Caki2 (cell line): ENCODE results near the gene JARID2. TPM values are rescaled to one million over a fixed set of nuclear protein-coding genes. Genes with fewer than 3 reads are reported as not detected.
A peak's percentile ranks its signal among the peaks of the same experiment; 100 is the strongest.

Experiments
- DNase-seq: peaks from one replicate; pipeline ENCODE4 v3.0.0-alpha.2; 2015; ENCODE audit warnings: low read depth
- in situ Hi-C: cut with HindIII; loops from 2 replicates; pipeline ENCODE4 v1.10.0; 2016; ENCODE audit warnings: low sequenced_read_pairs, low pct_unique_long_range_greater_than_20kb, mixed read lengths
- total RNA-seq: library from RNA; depleted of rRNA; stranded (reverse); fragments of >200 nt; shearing (Covaris generic); gene quantifications from 2 replicates; pipeline ENCODE4 v1.2.3, GENCODE V29; 2014; ENCODE audit warnings: low replicate concordance

JARID2 gene
- total RNA-seq, 1 experiment from 2014 or later = 4.9 TPM

GRCh38 chr6:15427331-15428070 is 181.6 kb downstream of the JARID2 start:
- in situ Hi-C loops = no loop called here
- DNase-seq = no peak

GRCh38 chr6:15429141-15430110 is 183.6 kb downstream of the JARID2 start:
- no peak for DNase-seq
- in situ Hi-C loops = no loop called here

- in situ Hi-C loops = no loop called here
- no peak for DNase-seq
Observed at GRCh38 chr6:15430186-15430585, 184.3 kb downstream of the JARID2 start.

DNA sequence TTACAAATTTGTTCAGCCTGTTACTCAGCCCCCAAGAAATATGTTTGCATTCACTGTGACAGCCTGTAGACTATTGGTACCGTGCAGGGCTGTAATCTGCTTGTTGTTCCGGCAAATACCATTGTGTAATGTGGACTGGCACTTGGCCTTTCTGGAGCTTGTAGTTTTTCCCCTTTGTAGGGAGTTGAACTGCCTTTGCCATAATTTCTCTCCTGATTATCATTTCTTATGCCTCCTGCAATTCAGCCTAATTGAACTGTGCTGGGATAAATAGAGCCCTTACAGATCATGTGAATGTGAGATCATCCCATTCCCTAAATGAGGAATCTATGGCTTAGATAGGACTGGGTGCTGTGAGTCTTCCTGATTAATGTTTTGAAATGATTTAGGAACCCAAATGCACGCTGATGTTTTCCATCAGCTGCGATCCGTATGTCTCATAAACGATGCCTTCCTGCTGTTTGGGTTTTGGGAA is 185.1 kb downstream of the JARID2 start:
- in situ Hi-C loops = no loop called here
- DNase-seq = no peak

GRCh38 chr6:15431762-15432483 is 186.1 kb downstream of the JARID2 start:
- no peak for DNase-seq
- in situ Hi-C loops = no loop called here

- no peak for DNase-seq
- in situ Hi-C loops = no loop called here
Observed at GRCh38 chr6:15433511-15433861, 187.6 kb downstream of the JARID2 start.

GRCh38 chr6:15434263-15434662 is 188.4 kb downstream of the JARID2 start:
- in situ Hi-C loops = no loop called here
- DNase-seq = no peak

DNA sequence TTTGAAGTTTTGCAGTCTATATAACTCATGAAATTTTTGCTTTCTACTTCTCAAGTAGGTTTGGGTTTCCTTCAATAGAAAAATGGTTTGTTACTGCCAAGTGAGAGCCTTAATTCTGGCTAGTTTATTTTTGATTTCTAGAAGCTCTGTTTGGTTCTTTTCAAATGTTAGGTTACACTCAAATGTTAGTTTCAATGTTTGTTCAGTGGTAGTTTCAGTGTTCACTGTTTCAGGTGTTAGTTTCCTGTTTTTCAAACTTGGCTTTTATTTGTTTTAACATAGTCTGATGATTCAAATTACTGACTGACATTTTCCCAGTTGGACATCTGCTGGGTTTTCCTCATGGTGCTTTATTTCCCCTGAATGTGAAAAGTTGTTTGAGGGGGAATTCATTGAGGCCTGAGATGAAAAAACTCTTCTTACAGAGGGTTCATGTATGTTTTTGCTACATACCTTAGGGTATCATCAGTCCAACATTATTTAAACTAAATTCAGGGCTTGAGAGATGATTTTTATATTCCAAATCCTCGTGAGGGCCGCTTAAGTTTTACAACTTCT is 189.0 kb downstream of the JARID2 start:
- in situ Hi-C loops = no loop called here
- no peak for DNase-seq

- in situ Hi-C loops = no loop called here
- no peak for DNase-seq
Observed at GRCh38 chr6:15435468-15435867, 189.6 kb downstream of the JARID2 start.

DNA sequence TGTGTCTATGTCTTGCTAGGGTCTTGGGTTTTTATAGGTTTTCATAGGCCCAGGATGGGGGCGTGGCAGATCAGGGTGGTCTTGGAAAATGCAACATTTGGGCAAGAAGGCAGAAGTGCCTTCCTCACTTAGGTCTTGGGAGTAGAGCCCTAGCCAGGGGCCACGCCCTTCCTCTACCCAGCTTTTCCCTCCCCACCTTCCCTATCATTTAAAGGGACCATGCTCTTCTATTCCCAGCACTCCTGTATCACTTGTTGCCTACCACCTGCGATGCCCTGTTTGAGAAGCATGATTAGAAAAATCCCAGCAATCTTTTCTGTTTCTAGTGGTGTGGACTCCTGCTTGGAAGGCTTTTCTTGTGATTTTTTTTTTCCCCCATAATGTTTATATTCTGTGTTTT is 190.6 kb downstream of the JARID2 start:
- in situ Hi-C loops = no loop called here
- no peak for DNase-seq

- no peak for DNase-seq
- in situ Hi-C loops = no loop called here
Observed at GRCh38 chr6:15437090-15437635, 191.3 kb downstream of the JARID2 start.

- no peak for DNase-seq
- in situ Hi-C loops = no loop called here
Observed at GRCh38 chr6:15439410-15440025, 193.6 kb downstream of the JARID2 start.

- in situ Hi-C loops = no loop called here
- no peak for DNase-seq
Observed at GRCh38 chr6:15440040-15440439, 194.2 kb downstream of the JARID2 start.

GRCh38 chr6:15441215-15441868 is 195.5 kb downstream of the JARID2 start:
- DNase-seq = peak; percentile 49
- in situ Hi-C loops = no loop called here

DNA sequence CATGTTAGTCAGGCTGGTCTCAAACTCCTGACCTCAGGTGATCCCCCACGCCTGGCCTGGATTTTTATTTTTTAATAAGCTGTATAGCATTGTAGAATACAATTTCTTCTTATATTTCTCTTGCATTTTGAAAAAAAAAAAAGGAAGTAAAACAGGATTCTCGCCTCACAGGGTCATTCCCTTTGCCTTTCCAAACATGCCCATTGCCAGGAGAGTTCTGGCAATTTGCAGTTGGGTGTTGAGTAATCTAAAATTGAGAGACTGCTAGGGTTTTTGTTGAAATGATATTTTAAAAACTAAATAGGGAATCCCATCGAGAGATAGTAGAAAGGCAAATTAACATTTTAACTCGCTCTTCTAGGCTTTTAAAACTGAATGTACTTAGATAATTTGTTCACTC is 196.1 kb downstream of the JARID2 start:
- no peak for DNase-seq
- in situ Hi-C loops = no loop called here

DNA sequence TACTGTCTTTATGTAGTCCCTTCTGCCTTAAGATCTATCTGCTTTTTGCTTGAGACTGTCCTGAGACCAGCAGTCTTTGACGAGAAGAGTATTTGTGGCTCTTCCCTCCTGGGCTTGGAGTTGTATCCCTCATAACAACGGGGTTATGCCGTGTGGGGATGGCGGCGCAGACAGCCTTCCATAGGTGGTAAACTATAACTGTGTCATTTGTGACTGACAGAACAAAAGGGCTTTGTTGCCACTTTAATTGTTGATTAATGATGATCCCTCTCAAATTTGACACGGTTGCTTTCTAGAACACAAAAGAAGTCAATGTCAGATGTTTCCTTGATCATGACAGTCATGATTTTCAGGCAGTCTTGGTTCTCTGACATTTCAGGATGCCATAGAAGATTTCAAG is 196.6 kb downstream of the JARID2 start:
- no peak for DNase-seq
- in situ Hi-C loops = no loop called here

DNA sequence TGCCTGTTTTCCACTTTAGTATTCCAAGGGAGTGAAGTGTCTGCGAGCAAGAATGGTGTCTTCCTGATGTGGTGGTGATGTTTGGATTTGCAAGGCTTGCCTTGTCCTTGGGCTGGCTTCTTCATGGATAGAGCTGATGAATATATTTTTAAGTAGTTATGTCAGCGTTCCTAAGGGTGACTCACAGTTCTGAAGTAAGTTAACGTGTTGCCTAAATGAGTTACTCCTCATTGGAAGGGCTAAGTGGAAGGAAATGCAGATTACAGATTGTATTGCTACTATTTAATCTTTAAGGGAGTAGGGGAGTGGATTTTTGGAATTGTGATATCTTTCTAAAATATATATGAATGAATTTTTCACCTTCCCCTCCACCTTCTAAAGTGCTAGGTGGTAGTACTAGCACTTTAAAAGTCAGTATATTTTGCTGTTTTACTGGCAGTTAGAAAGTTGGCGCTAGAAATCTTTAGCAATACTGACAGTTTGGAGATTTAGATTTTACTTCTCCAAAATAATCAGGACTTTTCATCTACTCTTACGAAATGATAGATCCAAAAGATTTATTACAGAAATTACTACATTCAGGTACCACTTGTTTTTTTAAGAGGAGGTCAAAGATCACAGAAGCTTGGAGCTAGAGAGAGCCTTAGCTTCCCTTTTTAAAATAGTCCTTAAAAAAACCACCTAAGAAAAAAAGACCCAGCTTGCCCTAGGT is 197.4 kb downstream of the JARID2 start:
- in situ Hi-C loops = no loop called here
- peak; percentile 33 for DNase-seq
